ENCODE results near the gene NEO1. TPM values are rescaled to one million over a fixed set of nuclear protein-coding genes. Genes with fewer than 3 reads are reported as not detected.

NEO1 gene
- total and polyA plus RNA-seq, 2 of the 13 experiments (the other 11 are each of a cell fraction or from before 2014, with no cell fraction given) = 8.4 to 11.0 TPM

- TF ChIP-seq SMYD3 (CRISPR knock-in tag; IDR thresholded peaks at IDR 0.05) (no peak), ZFP37 (CRISPR knock-in tag; IDR thresholded peaks at IDR 0.05; ENCODE audit: borderline replicate concordance) (no peak), TARDBP (CRISPR knock-in tag; IDR thresholded peaks at IDR 0.05) (peak; percentile 62; the same call in 1 of the 2 replicates), ZFYVE20 (CRISPR knock-in tag; IDR thresholded peaks at IDR 0.05; ENCODE audit: borderline replicate concordance, low read depth) (no peak), DR1 (CRISPR knock-in tag; IDR thresholded peaks at IDR 0.05) (no peak), GPN1 (CRISPR knock-in tag; IDR thresholded peaks at IDR 0.05; ENCODE audit: borderline replicate concordance) (no peak), SOX5 (CRISPR knock-in tag; IDR thresholded peaks at IDR 0.05; ENCODE audit: borderline replicate concordance) (peak; percentile 51; the same call in 1 of the 2 replicates), SP1 (IDR thresholded peaks at IDR 0.05) (no peak), SP1 (CRISPR knock-in tag; IDR thresholded peaks at IDR 0.05) (no peak), HNF4A (CRISPR knock-in tag; IDR thresholded peaks at IDR 0.05) (peak; percentile 98), ZNF569 (CRISPR knock-in tag; IDR thresholded peaks at IDR 0.05; ENCODE audit: borderline replicate concordance) (no peak), KDM4B (CRISPR knock-in tag; IDR thresholded peaks at IDR 0.05) (no peak), ERF (CRISPR knock-in tag; IDR thresholded peaks at IDR 0.05) (0 out of 2 replicates have a peak, but pooled peaks have one; percentile 23), ELF4 (CRISPR knock-in tag; IDR thresholded peaks at IDR 0.05; ENCODE audit: borderline replicate concordance) (no peak), CEBPB (IDR thresholded peaks at IDR 0.05; ENCODE audit: borderline replicate concordance, low read depth, low read length) (no peak), CBFB (CRISPR knock-in tag; IDR thresholded peaks at IDR 0.05) (no peak), ZNF687 (CRISPR knock-in tag; IDR thresholded peaks at IDR 0.05) (no peak), ZGPAT (CRISPR knock-in tag; IDR thresholded peaks at IDR 0.05) (peak; percentile 42; the same call in 1 of the 2 replicates), ZNF776 (CRISPR knock-in tag; IDR thresholded peaks at IDR 0.05) (no peak), ZNF737 (CRISPR knock-in tag; IDR thresholded peaks at IDR 0.05; ENCODE audit: borderline replicate concordance) (no peak), SP5 (CRISPR knock-in tag; IDR thresholded peaks at IDR 0.05; ENCODE audit: borderline replicate concordance, low read depth) (0 out of 2 replicates have a peak, but pooled peaks have one; percentile 10), ZNF510 (CRISPR knock-in tag; IDR thresholded peaks at IDR 0.05; ENCODE audit: low read depth) (no peak), CCAR2 (optimal IDR thresholded peaks at IDR 0.05; ENCODE audit: low read depth, low read length) (no peak), ZNF547 (CRISPR knock-in tag; IDR thresholded peaks at IDR 0.05) (no peak), ZC3H13 (CRISPR knock-in tag; IDR thresholded peaks at IDR 0.05) (no peak), DDIT3 (CRISPR knock-in tag; IDR thresholded peaks at IDR 0.05) (no peak), SAP130 (CRISPR knock-in tag; IDR thresholded peaks at IDR 0.05; ENCODE audit: low read depth) (peak; percentile 42; the same call in 1 of the 2 replicates), TGIF2 (CRISPR knock-in tag; IDR thresholded peaks at IDR 0.05) (no peak), FOXP1 (IDR thresholded peaks at IDR 0.05) (no peak), FOXP1 (CRISPR knock-in tag; IDR thresholded peaks at IDR 0.05) (peak; percentile 82)
Observed at GRCh38 chr15:73293773-73294172, 241.5 kb downstream of the NEO1 start (continued).
